Left ventricle myocardium superior (tissue), 1 donor: Measurements from ENCODE around the gene CNNM3. TPM values are rescaled to one million over a fixed set of nuclear protein-coding genes. Genes with fewer than 3 reads are reported as not detected.
"Not testable (repeated sequence)": the region's sequence is repeated elsewhere in the genome, so short reads cannot be mapped to it uniquely, and the experiment has no call there.

Source experiments
- ATAC-seq: fragments of 200-7000 bp; cut with Tn5 transposase; one replicate; pipeline ENCODE4 v1.9.1; 2020; ENCODE audit warnings: mild to moderate bottlenecking, moderate library complexity
- DNase-seq: peaks from one replicate; pipeline ENCODE4 v3.0.0-alpha.2; 2020
- intact Hi-C: fragments of 100-400 bp; cut with micrococcal nuclease; formaldehyde crosslinking; loops from one replicate; pipeline ENCODE4 v1.11.0; 2022
- long read RNA-seq: library from polyadenylated mRNA; unstranded; transcript quantifications from one replicate; pipeline ENCODE4 v2.0.0, GENCODE V29; 2021
- total RNA-seq: library from RNA; stranded (reverse); fragmentation: NEBNext Ultra II Directional; extraction: Animal tissue kit (Norgen Biotek cat#: 25700); gene quantifications from one replicate; pipeline ENCODE4 v1.2.1, GENCODE V29; 2021
- donor health status: DM: no; HTN: yes; CAD: no; lungs with severe emphysema.

CNNM3 gene
- 16.8 TPM for total RNA-seq
- long read RNA-seq, transcript CNNM3-201 (8 exons, 3,447 nt), result major isoform, 6 of 21 reads
- long read RNA-seq, partial matches to known transcripts, result 2 of 21 reads
- long read RNA-seq, other reads (novel, unspliced or antisense), result 12 of 21 reads

DNA sequence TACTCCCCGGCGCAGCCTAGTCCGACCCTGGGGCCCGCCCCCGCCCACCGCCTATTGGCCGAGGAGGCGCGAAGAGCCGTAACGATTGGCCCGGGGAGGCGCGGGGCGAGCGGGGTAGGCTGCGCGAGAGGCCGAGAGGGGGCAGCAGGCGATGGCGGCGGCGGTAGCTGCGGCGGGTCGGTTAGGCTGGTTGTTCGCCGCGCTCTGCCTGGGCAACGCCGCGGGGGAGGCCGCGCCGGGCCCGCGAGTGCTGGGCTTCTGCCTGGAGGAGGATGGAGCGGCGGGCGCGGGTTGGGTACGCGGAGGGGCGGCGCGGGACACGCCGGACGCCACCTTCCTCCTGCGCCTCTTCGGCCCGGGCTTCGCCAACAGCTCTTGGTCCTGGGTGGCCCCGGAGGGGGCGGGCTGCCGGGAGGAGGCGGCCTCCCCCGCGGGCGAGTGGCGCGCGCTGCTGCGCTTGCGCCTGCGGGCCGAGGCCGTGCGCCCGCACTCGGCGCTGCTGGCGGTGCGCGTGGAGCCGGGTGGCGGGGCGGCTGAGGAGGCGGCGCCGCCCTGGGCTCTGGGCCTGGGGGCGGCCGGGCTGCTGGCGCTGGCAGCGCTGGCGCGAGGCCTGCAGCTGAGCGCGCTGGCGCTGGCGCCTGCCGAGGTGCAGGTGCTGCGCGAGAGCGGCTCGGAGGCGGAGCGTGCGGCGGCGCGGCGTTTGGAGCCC is at the start of gene CNNM3:
TSS of gene CNNM3 (plus strand) at position 142 of the 709 bp plus-strand sequence. CDS start at position 152, 10 bp downstream.
- DNase-seq (peak; percentile 99), ATAC-seq (peak; percentile 92)
- intact Hi-C loops, result no loop called here

DNA sequence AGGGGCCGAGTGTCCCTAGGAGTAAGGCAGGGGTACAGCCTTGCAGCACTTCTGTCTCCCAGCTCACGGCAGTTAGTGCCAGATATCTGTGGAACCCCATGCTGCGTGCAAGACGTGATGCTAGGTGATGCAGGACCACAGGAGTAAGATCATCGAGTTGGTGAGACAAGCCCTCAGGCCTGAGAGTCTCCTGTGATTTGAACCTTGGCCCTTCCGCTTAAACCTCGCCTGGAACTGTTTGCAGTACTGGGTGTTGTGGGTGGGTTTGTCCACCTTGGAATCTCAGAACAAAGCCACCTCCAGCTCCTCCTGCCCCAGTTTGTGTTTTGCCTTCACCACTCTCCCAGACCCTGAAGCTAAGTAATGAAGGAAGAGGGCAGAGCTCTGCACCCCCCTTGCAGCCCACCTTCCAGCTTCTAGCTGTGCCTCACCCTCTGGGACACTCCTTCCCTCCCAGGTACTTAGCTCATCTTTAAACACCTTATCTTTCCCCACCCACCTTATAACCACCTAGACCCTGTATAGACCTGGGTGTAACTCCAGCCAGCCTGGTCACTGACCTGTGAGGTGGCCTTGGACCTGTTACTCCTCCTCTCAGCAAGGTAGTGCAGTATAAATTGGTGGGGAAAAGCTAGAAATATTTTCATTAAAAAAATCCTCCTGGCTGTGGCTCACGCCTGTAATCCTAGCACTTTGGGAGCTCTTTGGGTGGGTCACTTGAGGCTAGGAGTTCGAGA is 48.8 kb upstream of the CNNM3 start:
- DNase-seq, result no peak
- ATAC-seq, result no peak
- intact Hi-C loops, result no loop called here

DNA sequence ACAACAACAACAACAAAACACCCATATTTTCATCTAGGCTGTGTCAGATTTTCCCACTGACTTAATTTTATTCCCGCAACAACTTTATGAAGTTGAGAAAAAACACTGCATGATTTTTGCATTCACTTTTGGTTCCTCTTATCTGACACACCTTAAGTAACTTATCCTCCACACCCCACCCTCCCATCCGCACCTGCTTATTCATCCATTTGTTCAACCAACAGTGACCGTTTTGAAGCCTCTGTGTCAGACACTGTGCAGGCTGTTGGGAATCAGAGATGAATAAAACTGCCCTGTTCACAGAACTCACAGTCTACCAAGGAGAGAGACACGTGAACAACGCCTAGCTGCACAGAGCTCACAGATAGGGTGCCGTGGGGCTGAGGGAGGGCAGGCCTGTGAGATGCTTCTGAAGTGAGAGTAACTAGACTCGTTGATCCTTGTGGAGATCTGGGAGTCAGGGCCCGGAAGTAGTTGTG is 47.9 kb upstream of the CNNM3 start:
- ATAC-seq, result no peak
- DNase-seq, result no peak
- intact Hi-C loops, result no loop called here

DNA sequence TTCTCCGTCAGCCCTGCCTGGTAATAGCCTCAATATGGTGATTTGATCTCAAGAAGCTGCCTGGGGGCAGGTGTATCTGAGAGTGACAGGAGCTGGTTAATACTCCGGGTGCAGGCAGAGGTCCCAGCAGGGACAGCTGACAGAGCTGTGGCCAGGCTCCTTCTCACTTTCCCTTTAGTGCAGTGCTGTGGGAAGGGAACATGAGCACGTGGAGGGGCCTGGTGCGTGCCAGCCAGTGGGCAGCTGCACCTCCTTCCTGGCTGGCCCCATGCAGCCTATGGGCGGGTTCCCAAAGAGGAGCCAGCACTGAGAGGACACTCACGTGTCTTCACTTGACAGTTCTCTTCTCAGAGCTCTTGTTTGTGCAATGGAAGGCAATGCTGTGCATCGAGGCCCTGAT is 46.3 kb upstream of the CNNM3 start:
- DNase-seq (peak; percentile 88), ATAC-seq (peak; percentile 98)
- intact Hi-C loops, result no loop called here

DNA sequence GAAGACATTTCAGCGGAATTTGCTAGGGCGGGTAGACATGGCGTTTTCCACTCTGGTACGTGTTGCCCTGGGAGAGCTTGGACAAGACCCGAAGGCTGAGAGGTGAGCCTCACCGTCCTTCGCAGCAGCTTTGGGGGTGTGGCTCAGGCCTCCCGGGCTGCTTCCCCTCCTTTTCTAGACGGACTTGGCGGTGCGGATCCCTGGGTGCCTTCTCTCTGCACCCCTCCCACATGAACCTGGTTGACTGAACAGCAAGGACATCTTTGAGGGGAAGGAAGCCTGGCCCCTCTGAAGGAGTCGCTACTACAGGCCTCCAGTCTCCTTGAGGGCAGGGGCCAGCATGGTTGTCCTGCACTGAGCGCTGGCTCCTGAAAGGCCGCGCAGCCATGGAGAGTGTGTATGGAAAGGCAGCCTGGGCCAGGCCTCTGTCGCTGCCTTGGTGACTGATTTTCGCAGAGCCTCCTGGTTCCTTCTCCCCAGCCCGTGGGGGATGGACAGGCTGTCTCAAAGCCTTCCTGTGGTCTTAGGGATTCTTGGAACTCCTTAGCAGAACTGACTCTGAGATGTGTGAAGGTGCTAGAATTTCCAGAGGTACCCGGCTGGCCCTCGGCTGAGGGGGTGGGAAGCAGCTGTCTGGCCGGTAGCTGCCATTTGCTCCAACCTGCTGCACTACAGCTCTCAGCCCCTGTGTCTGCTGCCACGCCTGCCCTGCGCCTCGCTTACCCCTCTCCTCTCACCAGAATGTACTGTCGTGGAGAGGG is 45.4 kb upstream of the CNNM3 start:
- intact Hi-C loops, result no loop called here
- DNase-seq, result no peak
- no peak for ATAC-seq

DNA sequence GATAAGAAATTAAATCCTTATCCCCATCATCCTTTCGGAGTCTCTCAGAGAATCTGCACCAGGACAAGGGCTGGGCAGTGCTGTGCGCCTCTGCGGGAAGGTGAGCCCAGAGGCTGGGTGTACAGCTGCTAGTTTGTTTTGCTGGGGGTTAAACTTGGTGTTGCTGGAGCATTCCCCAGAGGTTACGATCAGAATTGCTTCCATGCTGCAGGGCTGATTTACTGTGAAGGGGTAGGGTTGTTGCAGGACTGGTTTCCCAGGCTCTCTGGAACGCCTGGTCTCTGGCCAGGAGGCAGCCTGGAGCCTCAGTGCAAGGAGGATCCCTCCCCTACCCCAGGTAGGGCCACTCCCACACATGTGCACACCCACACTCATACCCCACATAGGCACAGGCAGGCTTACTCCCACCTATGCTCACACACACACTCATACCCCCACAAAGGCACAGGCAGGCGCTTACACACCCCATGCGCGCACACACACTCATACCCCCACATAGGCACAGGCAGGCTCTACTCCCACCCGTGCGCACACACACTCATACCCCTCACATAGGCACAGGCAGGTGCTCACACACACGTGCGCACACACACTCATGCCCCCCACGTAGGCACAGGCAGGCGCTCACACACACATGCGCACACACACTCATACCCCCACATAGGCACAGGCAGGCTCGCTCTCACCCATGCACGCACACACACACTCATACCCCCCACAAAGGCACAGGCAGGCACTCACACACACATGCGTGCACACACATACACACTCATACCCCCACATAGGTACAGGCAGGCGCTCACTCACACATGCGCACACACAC is 44.1 kb upstream of the CNNM3 start:
- intact Hi-C loops, result no loop called here
- ATAC-seq, result no peak

DNA sequence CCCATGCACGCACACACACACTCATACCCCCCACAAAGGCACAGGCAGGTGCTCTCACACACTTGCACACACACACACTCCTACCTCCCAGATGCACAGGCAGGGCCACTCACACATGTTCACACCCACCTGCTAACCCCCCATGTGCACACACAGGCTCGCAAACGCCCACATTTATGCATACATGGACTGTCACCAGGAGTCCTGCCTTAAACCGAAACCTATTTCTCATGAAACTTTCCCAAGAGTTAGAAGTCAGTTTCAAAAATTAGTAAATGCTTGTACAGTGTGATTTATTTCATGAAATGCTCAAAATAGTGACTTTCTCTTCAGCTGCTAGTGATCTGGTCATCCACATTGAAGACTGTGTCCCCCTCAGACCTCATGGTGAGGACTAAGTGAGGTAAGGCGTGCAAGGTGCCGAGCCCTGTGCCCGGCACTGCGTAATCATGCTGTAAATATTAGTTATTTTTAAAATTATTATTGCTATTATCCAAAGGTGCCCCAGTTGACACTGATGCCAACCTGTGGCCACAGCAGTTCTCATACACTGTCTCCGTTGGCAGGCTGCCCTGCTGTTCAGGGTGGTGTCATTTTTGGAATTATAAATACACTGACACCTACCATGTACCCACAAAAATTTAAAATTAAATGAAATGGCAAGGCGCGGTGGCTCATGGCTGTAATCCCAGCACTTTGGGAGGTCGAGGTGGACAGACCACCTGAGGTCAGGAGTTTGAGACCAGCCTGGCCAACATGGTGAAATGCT is 43.0 kb upstream of the CNNM3 start:
- intact Hi-C loops, result no loop called here
- DNase-seq, result peak; percentile 66

More for the DNA sequence above, 44.1 kb upstream of the CNNM3 start:
- DNase-seq, result no peak

DNA sequence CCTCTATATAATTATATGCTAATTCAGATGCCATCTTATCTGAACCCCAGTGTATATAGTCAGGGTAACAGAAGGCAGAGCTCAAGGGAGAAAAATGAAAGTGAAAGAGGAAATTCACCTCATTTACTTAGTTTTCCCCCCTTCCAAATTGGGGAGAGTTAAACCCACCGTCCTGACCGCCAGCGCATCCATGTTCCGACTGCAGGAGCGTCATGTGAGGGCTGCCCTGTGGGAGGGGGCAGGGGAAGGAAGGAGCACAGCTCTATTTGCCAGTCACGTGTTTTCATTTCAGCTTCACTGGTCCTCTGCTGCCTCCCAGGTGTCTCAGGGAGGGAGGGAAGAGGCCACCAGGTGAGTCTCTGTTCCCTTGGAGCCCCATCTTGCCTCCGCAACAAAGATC is 42.1 kb upstream of the CNNM3 start:
- DNase-seq (no peak), ATAC-seq (no peak)
- intact Hi-C loops, result no loop called here

More for the DNA sequence above, 43.0 kb upstream of the CNNM3 start:
- ATAC-seq, result no peak

DNA sequence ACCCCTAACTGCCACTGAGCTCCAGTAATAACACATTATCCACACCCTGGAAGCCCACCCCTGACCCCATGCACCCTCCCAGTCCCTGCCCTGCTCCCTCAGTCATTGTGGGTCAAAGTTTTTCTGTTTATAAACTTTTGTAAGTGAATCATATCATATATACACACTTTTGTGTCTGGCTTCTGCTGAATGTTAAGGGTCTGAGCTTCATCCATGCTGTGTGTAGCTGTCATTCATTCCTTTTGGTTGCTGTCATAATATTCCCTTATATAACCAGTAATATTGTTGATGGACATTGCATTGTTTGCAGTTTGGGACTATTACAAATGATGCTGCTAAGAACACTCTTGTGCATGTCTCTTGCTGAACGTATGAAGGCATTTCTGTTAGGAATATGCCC is 40.9 kb upstream of the CNNM3 start:
- DNase-seq, result no peak

DNA sequence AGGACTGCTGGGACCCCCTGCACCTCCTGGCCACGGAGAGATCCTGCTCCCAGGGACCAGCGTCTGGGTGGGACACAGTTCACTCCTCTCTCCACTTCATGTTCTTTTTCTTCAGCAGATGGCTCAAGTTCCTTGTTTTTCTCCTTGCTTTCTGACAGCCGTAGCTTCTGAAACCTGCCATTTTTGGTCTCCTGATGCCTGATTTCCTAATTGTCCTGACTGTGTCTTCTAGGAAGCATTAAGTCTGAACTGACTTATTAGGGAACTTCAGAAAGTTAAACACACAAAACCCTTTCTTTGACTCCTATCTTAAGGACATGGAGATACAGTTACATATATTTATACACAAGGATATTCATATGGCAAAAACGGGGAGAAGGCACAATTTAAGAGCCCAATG is 32.7 kb upstream of the CNNM3 start:
- intact Hi-C loops, result no loop called here
- no peak for ATAC-seq
- DNase-seq, result no peak

More for the DNA sequence above, 40.9 kb upstream of the CNNM3 start:
- ATAC-seq, result no peak
- intact Hi-C loops, result no loop called here

DNA sequence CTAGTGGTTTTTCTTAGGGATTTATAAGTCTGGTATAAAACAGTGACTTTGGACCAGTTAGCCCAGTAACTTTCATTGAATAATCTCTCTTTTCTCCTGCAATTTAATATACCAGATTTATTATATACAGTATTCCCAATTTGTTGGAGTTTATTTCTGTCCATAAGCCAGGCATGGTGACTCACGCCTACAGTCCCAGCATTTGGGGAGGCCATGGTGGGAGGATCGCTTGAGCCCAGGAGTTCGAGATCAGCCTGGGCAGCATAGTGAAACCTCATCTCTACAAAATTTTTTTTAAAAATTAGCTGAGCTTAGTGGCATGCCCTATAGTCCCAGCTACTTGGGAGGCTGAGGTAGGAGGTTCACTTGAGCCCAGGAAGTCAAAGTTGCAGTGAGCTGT is 28.7 kb upstream of the CNNM3 start:
- intact Hi-C loops, result no loop called here
- DNase-seq, result no peak
- ATAC-seq, result no peak

DNA sequence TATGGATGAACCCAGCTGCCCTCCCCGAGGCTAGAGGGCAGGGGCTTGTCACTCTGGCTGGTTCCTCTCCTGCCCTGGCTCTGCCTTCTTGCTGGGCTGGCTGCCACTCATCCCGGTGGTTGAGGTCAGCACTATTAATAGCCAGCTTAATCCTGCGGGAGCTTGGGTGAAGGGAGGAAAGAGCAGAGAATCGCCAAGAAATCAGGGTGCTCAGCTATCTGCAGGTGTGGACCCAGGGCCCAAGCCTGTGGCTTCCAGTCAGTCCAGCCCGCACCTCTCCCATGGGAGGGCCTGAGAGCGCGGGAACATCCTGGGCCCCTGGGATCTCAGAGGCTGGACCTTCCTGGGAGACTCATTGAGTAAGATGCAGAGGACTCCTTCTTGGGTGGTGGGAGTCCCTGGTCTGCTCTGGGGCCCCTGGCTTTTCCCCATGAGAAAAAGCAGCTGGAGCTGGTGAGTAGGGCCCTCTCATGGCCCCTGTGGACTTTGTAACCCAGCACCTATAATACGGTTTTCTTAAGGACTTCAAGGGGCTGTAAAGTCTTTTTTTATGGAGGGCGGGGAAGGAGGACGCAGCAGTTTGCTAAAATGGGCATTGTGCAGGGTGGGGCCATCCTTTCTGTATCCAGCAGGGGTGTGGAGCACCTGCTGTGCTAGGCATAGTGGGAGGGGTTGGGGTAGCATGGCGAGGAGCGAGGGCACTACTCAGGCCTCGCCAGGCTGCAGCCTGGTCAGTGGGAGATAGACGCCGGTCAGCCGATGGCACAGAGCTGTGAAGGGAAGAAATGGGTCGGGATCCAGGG is 27.4 kb upstream of the CNNM3 start:
- ATAC-seq, result peak; percentile 88
- DNase-seq, result peak; percentile 84
- intact Hi-C loops, result no loop called here

DNA sequence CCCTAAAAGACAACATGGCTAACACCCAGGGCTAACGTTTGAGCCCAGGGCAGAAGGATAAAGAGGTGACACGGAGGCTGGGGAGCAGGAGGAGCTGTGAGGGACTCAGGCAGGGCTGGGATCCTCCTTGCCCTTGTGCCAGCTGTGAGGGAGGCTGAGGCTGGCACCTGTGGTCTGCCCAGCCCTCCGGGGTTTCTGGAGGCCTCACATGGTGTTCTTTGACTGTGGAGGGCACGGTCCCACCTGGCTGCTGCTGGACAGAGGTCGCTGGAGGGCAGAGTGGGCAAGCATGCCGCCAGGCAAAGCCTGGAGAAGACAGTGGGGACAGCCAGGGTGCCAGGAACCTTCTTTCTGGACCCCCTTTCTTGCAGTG is 26.8 kb upstream of the CNNM3 start:
- peak; percentile 29 for ATAC-seq

DNA sequence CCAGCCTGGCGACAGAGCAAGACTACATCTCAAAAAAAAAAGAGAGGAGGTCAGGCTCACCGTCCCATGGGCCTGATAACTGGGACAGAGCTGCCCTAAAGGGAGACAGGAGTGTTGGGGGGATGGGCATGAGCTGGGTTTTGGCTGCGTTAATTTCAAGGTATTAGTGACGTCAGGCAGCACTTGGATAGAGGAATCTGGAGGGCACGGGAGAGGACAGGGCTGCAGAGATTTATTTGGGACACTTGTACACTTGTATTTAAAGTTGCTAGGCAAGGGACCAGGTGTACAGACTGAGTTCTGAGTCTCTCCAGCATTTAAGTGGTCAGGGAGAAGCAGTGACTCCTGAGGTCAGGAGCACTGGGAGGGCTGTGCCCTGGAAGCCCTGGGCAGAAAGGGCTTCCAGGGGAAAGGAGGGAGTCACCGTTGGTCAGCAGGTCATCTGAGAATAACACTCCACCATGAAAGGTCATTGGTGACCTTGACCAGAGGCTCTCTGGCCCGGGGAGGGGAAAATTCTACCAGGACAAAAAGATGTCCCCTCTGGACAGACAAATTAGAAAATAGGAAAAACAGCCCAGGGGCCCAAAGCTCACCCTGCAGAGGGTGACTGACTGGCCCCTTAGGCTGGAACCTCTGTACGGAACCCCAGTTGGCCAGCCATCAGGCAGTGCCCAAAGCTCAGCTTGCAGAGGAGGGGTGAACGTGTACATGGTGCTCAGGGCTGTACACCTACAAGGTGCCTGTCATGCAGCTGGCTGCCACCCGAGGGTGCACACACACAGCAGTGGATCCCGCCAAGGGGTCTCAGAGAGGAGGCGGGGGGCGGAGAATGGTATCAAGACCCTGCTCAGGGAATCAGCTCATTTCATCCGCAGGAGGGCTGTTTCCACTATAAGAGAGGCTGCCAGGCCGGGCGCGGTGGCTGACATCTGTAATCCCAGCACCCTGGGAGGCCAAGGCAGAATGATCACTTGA is 23.0 kb upstream of the CNNM3 start:
- intact Hi-C loops, result no loop called here
- DNase-seq (peak; percentile 53), ATAC-seq (peak; percentile 71)

More for the DNA sequence above, 26.8 kb upstream of the CNNM3 start:
- no peak for DNase-seq
- intact Hi-C loops, result no loop called here

DNA sequence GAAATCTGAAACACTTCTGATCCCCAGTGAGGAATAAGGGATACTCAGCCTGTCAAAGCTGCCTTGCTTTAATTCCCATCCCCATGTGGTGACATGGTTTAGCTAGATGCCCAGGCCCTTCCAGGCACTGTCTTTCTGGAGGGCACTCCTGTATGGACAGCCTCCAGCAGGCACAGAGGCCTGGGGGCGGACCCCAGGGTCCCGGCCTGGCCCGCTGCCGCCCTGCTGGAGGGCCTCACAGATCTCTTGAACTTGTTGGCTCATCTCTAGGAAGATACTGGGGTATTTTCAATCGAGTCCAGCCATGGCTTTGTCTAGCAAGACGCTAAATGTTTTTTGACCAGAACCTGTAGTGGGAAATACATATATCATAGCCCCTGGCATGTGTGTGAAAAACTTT is 21.0 kb upstream of the CNNM3 start:
- intact Hi-C loops, result no loop called here
- ATAC-seq (no peak), DNase-seq (no peak)

DNA sequence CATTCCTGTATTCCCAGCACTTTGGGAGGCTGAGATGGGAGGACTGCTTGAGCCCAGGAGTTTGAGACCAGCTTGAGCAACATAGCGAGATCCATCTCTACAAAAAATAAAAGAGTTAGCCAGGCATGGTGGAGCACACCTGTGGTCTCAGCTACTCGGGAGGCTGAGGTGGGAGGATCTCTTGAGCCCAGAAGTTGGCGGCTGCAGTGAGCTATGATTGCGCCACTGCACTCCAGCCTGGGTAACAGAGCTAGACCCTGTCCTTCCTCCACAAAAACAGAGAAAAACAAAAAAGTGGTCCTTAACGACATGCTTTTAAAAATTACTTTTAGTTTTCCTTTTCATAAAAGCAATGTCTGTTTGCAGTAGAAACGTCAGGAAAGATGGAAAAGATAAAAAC is 19.6 kb upstream of the CNNM3 start:
- ATAC-seq, intact Hi-C loops, DNase-seq: not testable (repeated sequence)
